Spleen (tissue), 11 donors: Measurements from ENCODE around the gene RASEF. TPM values are rescaled to one million over a fixed set of nuclear protein-coding genes. Genes with fewer than 3 reads are reported as not detected.

ENCODE experiments used
- DNase-seq: peaks from one replicate; pipeline ENCODE4 v3.0.0-alpha.2; 2020
- H3K27ac ChIP-seq, 8 donors: fragments of 200-600 bp; sonication (generic) in 7 of 8; 1 replicate in 4 of 8; 2 replicates in 4 of 8; pipeline versions ENCODE4 v1.5.0 to v1.8.0; 2016 to 2021; ENCODE audit warnings: inconsistent platforms in 4 of 8, mild to moderate bottlenecking in 4 of 8, moderate library complexity in 1 of 8
- H3K27me3 ChIP-seq, 7 donors: fragments of 200-600 bp; sonication (generic) in 6 of 7; replicated peaks in 1 of 7; 1 replicate in 4 of 7; 2 replicates in 3 of 7; pipeline versions ENCODE4 v1.5.0 to v1.8.0; 2016 to 2021; ENCODE audit warnings: inconsistent platforms in 3 of 7, mild to moderate bottlenecking in 1 of 7
- H3K36me3 ChIP-seq, 6 donors: fragments of 200-600 bp; sonication (generic) in 5 of 6; 1 replicate in 4 of 6; 2 replicates in 2 of 6; pipeline versions ENCODE4 v1.5.0 to v1.8.0; 2016 to 2021; ENCODE audit warnings: inconsistent platforms in 2 of 6
- H3K4me1 ChIP-seq, 6 donors: fragments of 200-600 bp; sonication (generic) in 5 of 6; 1 replicate in 3 of 6; 2 replicates in 3 of 6; pipeline versions ENCODE4 v1.5.0 to v1.8.0; 2016 to 2021; ENCODE audit warnings: inconsistent platforms in 3 of 6
- H3K4me3 ChIP-seq, 8 donors: fragments of 200-600 bp; sonication (generic) in 7 of 8; 1 replicate in 4 of 8; 2 replicates in 4 of 8; pipeline versions ENCODE4 v1.5.0 to v1.8.0; 2016 to 2021; ENCODE audit warnings: inconsistent platforms in 4 of 8, mild to moderate bottlenecking in 4 of 8, moderate library complexity in 2 of 8
- H3K9me3 ChIP-seq, 8 donors: fragments of 200-600 bp; sonication (generic) in 7 of 8; 1 replicate in 4 of 8; 2 replicates in 4 of 8; pipeline versions ENCODE4 v1.5.0 to v1.8.0; 2016 to 2021; ENCODE audit warnings: inconsistent platforms in 4 of 8
- CTCF ChIP-seq, 11 experiments: fragments of 200-600 bp in 7 of 11; fragments of 450-650 bp in 4 of 11; sonication (generic) in 4 of 11; IDR thresholded peaks in 8 of 11; conservative IDR thresholded peaks in 3 of 11; 1 replicate in 7 of 11; 2 replicates in 4 of 11; pipeline versions ENCODE4 v1.4.0 to v1.8.0; 2016 to 2021; ENCODE audit warnings: antibody characterized with exemption in 11 of 11, inconsistent platforms in 4 of 11, mild to moderate bottlenecking in 1 of 11
- POLR2A ChIP-seq, 3 donors: fragments of 450-650 bp; IDR thresholded peaks; one replicate each; pipeline ENCODE4 v1.5.1; 2017; ENCODE audit warnings: antibody characterized with exemption in 3 of 3, mild to moderate bottlenecking in 1 of 3
- POLR2AphosphoS5 ChIP-seq, 3 donors: sonication (generic); formaldehyde crosslinking; IDR thresholded peaks; one replicate each; pipeline ENCODE4 v1.5.1; 2017; ENCODE audit warnings: antibody characterized with exemption in 3 of 3
- WGBS, 5 donors: extraction: QIAGEN DNeasy Blood & Tissue Kit in 3 of 5; methylation state at CpG; one replicate each; pipeline versions ENCODE4 v1.1.5 to v1.1.7; 2013 to 2018; 5-methylcytosine and 5-hydroxymethylcytosine counted together
- intact Hi-C: fragments of 100-400 bp; cut with DNase I; formaldehyde crosslinking; loops from one replicate; pipeline ENCODE4 v1.15.0; 2023; ENCODE audit warnings: low total_unique reads
- polyA plus RNA-seq, 3 donors: library from polyadenylated mRNA; stranded (reverse); fragments of 200-250 nt; gene quantifications; one replicate each; pipeline ENCODE4 v1.2.1, GENCODE V29; 2013
- total RNA-seq, 7 donors: library from RNA; depleted of rRNA in 3 of 7; stranded (reverse); fragments of >200 nt in 3 of 7; fragmentation: NEBNext Ultra II Directional in 4 of 7; extraction: Animal tissue kit (Norgen Biotek cat#: 25700) in 4 of 7; gene quantifications; one replicate each; pipeline versions ENCODE4 v1.1.0 to v1.2.1, GENCODE V29; 2016 to 2021
- donor health status: healthy with polysubstance abuse.
- donor health status: DM: no; HTN: no; CAD: no; lungs with moderate emphysema.
- donor health status: DM: no; HTN: no; CAD: no.
- donor health status: Bipolar disorder and iron deficiency.
- donor health status: healthy.
- donor health status: DM: no; HTN: no; CAD: no.
- donor health status: DM: yes; HTN: yes; CAD: no.

RASEF gene
- total and polyA plus RNA-seq, 10 donors: 0.04 to 0.72 (median 0.21) TPM

- TF ChIP-seq POLR2A (IDR thresholded peaks at IDR 0.05): no peak
- TF ChIP-seq CTCF (IDR thresholded peaks at IDR 0.05 in 8 of 11, conservative IDR thresholded peaks at IDR 0.05 in 3 of 11): no peak
- no peak for TF ChIP-seq POLR2AphosphoS5 (IDR thresholded peaks at IDR 0.05)
- Histone ChIP-seq H3K9me3 (peaks cover 0 to 15% (median 0%) of the 10 kb centered on the region in 8 donors), H3K27ac (no peak overlapping the region), H3K4me3 (no peak overlapping the region), H3K36me3 (no peaks in the 10 kb centered on the region), H3K27me3 (peaks cover 0 to 10% (median 0%) of the 10 kb centered on the region in 7 donors), H3K4me1 (no peaks in the 10 kb centered on the region)
- peak; percentile 67 for DNase-seq
- 86 to 95% (median 88%) methylated on average over 7 of the region's 7 CpGs for WGBS, 5 donors
- intact Hi-C loops: no loop called here
Measured at GRCh38 chr9:83020327-83020726, 42.6 kb downstream of the RASEF start.

GRCh38 chr9:83019246-83019645 lies 43.7 kb downstream of the RASEF start:
- TF ChIP-seq POLR2A (IDR thresholded peaks at IDR 0.05) (no peak), POLR2AphosphoS5 (IDR thresholded peaks at IDR 0.05) (no peak), CTCF (IDR thresholded peaks at IDR 0.05 in 8 of 11, conservative IDR thresholded peaks at IDR 0.05 in 3 of 11) (no peak)
- DNase-seq: no peak
- H3K36me3 ChIP-seq: no peaks in the 10 kb centered on the region
- peaks cover 0 to 20% (median 0%) of the 10 kb centered on the region in 7 donors for H3K27me3 ChIP-seq
- H3K4me3 ChIP-seq: no peak overlapping the region
- 78 to 89% (median 82%) methylated on average over 2 of the region's 2 CpGs for WGBS, 5 donors
- intact Hi-C loops: no loop called here
- H3K27ac ChIP-seq: no peak overlapping the region
- no peaks in the 10 kb centered on the region for H3K4me1 ChIP-seq
- H3K9me3 ChIP-seq: peaks cover 0 to 15% (median 0%) of the 10 kb centered on the region in 8 donors

- intact Hi-C loops: no loop called here
- H3K4me1 ChIP-seq: peaks cover 0 to 11% (median 0%) of the 10 kb centered on the region in 6 donors
- 73 to 90% (median 83%) methylated on average over 2 of the region's 2 CpGs for WGBS, 5 donors
Measured at GRCh38 chr9:83015897-83016296, 47.0 kb downstream of the RASEF start.

More at GRCh38 chr9:83015897-83016296, 47.0 kb downstream of the RASEF start:
- Histone ChIP-seq H3K36me3 (no peaks in the 10 kb centered on the region), H3K27me3 (peaks cover 0 to 22% (median 0%) of the 10 kb centered on the region in 7 donors), H3K4me3 (no peak overlapping the region), H3K27ac (no peak overlapping the region), H3K9me3 (peaks cover 0 to 15% (median 0%) of the 10 kb centered on the region in 8 donors)
- no peak for TF ChIP-seq CTCF (IDR thresholded peaks at IDR 0.05 in 8 of 11, conservative IDR thresholded peaks at IDR 0.05 in 3 of 11)
- no peak for DNase-seq
